Measurements from ENCODE around the gene DES.
A peak's percentile ranks its signal among the peaks of the same experiment; 100 is the strongest.
"Not testable (repeated sequence)": the region's sequence is repeated elsewhere in the genome, so short reads cannot be mapped to it uniquely, and the experiment has no call there.

The DES gene

DNA sequence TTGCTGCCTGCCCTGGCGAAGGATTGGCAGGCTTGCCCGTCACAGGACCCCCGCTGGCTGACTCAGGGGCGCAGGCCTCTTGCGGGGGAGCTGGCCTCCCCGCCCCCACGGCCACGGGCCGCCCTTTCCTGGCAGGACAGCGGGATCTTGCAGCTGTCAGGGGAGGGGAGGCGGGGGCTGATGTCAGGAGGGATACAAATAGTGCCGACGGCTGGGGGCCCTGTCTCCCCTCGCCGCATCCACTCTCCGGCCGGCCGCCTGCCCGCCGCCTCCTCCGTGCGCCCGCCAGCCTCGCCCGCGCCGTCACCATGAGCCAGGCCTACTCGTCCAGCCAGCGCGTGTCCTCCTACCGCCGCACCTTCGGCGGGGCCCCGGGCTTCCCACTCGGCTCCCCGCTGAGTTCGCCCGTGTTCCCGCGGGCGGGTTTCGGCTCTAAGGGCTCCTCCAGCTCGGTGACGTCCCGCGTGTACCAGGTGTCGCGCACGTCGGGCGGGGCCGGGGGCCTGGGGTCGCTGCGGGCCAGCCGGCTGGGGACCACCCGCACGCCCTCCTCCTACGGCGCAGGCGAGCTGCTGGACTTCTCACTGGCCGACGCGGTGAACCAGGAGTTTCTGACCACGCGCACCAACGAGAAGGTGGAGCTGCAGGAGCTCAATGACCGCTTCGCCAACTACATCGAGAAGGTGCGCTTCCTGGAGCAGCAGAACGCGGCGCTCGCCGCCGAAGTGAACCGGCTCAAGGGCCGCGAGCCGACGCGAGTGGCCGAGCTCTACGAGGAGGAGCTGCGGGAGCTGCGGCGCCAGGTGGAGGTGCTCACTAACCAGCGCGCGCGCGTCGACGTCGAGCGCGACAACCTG is at the start of gene DES:
TSS of gene DES (plus strand) at position 223 of the 857 bp plus-strand sequence. CDS start at position 309, 86 bp downstream.
- DNase-seq, result peak; percentile 81

DNA sequence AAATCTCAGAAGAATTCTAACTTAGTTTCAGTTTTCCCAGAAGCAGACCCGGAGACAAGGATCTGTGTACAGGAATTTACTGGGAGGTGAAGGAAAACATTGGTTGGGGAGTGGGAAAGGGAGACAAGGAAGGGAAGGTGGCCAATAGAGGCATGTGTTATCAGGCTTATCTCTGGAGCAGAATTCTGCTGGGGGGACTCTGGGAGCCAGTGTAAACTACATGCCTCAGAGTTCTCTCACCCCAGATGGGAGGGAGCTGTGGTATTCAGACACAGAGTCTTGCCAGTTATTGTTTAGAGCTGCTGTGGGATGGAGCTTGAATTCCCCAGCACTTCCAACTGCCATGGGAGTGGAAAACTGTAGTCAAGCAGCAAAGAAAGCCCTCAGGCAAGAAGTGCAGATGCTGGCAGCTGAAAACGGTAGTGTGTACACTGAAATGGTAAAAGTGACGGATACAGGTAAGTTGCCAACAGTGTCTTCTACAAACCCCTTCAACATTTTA is 49.4 kb upstream of the DES start:
- no peak for DNase-seq

DNA sequence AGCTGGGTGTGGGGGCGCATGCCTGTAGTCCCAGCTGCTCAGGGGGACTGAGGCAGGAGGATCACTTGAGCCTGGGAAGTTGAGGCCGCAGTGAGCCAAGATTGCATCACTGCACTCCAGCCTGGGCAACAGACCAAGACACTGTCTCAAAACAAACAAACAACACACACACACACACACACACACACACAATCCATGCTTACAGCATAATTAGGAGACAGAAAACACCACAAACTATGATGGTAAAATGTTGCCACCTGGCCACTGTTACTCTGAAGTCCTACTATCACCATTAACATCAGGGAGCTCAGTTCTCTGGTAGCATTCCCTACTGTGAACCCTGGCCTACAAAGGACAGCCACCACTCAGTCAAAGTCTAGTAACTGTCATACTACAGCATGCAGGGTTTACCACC is 48.7 kb upstream of the DES start:
- peak; percentile 47 for DNase-seq

DNA sequence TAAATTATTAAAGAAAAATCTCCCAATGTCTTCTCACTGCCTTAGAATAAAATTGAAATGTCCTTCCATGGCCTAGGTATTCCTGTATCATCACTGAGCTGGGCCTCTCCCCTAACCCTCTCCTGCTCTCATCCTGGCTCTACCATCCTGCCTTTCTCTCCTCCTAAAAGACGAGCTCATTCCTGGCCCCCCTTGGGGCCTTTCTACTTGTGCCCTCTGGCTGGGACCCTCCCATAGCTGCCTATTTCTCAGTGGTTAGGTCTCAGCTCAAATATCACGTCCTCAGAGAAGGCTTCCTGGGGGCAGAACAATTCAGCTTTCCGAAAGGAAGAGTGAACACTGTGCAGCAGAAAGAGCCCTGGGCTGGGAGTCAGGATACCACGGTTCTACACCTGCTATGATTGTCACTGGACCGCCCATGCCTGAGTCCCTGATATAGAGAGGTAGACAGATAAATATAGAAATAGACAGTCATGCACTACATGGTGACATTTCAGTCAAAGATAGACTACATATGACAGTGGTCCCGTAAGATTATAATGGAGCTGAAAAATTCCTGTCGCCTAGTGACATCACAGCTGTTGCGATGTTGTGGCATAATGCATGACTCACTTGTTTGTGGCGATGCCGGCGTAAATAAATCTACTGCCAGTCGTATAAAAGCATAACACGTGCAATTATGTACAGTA is 39.9 kb upstream of the DES start:
- DNase-seq, result no peak

GRCh38 chr2:219380926-219381325 is 37.3 kb upstream of the DES start:
- no peak for DNase-seq

- no peak for DNase-seq
These were observed 36.7 kb upstream of the DES start for GRCh38 chr2:219381448-219381847.

- no peak for DNase-seq
These were observed 34.0 kb upstream of the DES start for GRCh38 chr2:219384083-219384713.

- no peak for DNase-seq
These were observed 33.3 kb upstream of the DES start for GRCh38 chr2:219384859-219385258.

- no peak for DNase-seq
These were observed 32.1 kb upstream of the DES start for GRCh38 chr2:219385958-219386520.

DNA sequence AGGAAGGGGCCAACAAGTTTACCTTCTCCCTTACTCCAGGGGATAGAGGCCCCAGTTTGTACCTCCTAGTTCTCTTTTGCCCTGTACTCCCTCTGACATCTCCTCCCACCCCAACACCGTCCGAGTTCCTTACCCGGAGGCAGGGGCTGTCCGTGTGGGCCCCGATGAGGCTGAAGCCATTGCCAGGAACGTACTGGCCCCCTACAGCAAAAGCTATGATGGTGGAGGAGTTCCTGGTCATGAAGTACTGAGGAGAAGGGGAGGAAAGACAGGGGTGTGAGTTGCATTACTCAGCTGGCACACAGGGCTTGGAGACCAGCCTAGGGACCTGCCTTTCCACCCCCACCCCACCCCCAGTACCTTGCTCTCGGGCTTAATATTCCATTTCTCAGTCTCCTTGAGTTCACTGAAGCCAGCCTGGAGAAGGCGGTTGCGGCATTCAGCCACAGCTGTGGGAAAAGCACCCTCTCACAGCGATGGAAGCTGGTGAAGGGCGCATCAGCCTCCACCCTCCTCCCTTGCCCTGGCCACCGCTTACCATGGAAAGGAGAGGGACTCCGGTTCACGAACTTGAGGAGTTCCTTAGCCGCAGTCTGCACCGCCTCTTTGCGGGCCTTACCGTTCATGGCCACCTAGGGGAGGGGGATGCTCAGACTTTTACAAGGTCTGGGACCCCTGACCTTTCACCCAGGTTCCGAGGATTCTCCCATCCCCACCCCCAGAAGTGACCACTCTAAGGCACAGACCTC is 31.5 kb upstream of the DES start:
- DNase-seq, result no peak

GRCh38 chr2:219387306-219388120 is 30.7 kb upstream of the DES start, which contains the start of gene DNPEP:
DNPEP (minus strand) TSS chr2:219387912; CDS start chr2:219387794, 118 bp downstream.
- DNase-seq, result no peak

GRCh38 chr2:219388121-219388906 is 29.9 kb upstream of the DES start:
- DNase-seq, result peak; percentile 99

DNA sequence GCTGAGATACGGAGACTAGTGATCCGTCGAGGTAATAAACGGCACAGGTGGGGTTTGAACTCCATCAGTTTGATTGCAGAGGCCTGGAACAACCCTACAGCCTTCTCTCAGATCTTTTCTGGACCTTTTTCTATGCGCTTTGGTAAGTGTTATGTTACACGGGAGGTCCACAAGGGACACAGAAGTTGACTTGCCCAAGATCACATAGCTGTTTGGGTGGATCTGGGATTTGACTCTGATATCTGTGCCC is 29.3 kb upstream of the DES start:
- DNase-seq, result no peak

DNA sequence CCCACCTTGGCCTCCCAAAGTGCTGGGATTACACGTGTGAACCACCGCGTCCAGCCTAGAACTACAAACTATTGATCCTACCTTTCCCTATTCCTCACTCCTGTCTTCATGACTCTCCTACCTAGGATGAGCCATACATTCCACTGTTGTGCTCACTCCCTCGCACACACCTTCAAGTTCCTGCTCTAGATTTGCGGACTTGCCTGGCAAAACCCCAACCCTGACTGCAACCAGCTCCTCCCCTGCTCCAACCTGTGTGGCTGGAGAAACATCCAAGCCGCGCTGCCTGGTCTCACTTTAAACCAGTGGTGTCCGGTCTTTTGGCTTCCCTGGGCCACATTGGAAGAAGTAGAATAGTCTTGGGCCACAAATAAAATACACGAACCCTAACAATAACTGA is 25.4 kb upstream of the DES start:
- no peak for DNase-seq

- DNase-seq, result not testable (repeated sequence)
These were observed 23.1 kb upstream of the DES start for GRCh38 chr2:219395056-219395455.

DNA sequence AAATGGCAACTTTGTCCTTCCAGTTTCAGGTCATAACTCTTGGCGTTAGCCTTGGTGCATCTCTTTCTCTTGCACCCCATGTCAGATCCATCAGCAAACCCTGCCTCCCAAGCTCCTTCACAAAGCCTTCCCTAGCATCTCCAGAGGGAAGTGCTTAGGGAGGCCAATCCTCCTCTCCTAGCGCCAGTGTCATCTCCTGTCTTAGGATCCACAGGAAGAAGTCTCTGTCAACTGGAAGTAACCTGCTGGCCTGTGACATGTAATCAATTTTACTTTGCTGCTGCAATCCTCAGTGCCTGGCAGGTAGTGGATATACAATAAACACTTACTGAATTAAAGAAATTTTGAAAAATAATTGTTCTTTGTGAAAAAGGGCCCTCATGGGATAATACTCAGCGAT is 22.6 kb upstream of the DES start:
- DNase-seq, result no peak

DNA sequence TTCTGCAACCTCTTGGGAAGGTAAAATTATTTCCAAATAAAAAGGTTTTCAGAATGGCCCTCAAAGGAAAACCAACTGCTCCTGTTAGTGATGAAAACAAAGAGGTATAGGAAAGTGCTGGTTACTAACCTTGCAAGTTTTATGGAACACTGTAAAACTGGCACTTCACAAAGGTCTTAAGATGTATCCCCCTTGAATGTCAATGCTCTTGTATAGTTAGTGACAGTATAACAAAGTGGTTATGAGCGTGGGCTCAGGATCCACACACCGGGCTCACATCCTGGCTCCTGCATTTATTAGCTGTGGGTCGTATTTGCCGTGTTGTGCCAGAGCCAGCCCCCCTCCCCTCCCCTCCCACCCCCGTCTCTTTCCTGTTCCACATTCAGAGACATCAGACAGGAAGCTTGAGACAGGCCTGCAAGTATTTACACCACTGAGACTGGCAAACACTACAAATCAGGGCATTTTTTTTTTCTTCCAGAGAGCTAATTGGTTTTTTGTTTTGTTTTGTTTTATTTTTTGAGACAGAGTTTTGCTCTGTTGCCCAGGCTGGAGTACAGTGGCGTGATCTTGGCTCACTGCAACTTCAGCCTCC is 21.2 kb upstream of the DES start:
- no peak for DNase-seq

DNA sequence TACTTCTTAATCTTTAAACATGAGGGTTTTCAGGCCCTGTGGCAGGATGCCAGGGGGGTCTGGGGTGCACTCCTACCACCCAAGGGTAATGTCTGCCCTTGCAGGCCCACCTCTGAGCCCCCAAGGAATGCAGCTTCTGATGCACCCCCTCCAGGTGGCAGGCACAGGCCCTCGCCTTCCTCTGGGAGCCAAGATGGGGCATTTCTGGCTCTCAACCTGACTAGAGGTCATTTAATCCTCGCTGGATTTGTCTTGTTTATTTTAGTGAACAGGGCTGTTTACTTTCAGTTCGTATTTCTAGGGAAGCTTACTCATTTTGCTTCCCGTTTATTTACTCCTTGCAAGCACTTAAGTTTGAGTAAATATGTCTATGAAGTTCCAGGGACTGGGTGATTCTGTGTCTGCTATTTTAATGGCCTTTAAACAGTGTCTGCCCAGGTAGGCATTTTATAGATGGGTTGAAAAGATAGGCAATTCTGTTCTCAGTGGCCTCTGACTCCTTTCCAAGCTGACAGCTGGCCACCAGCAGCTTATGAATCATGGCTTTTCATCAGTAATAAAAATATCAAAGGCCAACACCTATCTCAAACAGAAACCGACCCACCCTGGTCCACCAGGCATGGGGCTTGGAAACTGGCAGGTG is 19.3 kb upstream of the DES start:
- DNase-seq, result no peak

- no peak for DNase-seq
These were observed 18.3 kb upstream of the DES start for GRCh38 chr2:219399716-219400478.
